ENCODE measurements around the gene TYMP. TPM values are rescaled to one million over a fixed set of nuclear protein-coding genes. Genes with fewer than 3 reads are reported as not detected.
A peak's percentile ranks its signal among the peaks of the same experiment; 100 is the strongest.

The TYMP gene
- total and polyA plus RNA-seq, 2 donors (not counting 1 experiment from before 2014, with no cell fraction given): 43.6 to 45.1 TPM

GRCh38 chr22:50530877-50531545 is 1.2 kb upstream of the TYMP start:
- Histone ChIP-seq H3K4me3 (ENCODE audit: control extremely low read depth in 1 of 5, extremely low read depth in 1 of 5, insufficient read depth in 1 of 5, low read depth in 2 of 5, low read length in 4 of 5) (peak overlapping the region; percentile 47 to 95 (median 95)), H3K4me1 (ENCODE audit: control insufficient read depth in 2 of 2, insufficient read depth in 2 of 2, low read length in 2 of 2) (peaks cover 22 to 73% of the 10 kb centered on the region in 2 donors), H3K4me2 (replicated peaks; ENCODE audit: low read depth, low read length, poor library complexity, severe bottlenecking) (peak overlapping the region; percentile 84), H3K36me3 (replicated peaks in 1 of 2; ENCODE audit: control extremely low read depth in 1 of 2, control insufficient read depth in 1 of 2, extremely low read depth in 1 of 2, insufficient read depth in 2 of 2, low read length in 1 of 2) (no peaks in the 10 kb centered on the region), H3K27me3 (replicated peaks in 1 of 4; ENCODE audit: control extremely low read depth in 1 of 4, control insufficient read depth in 3 of 4, insufficient read depth in 4 of 4, low read length in 3 of 4) (no peaks in the 10 kb centered on the region), H2AFZ (ENCODE audit: insufficient read depth, low read depth, low read length, poor library complexity, severe bottlenecking) (peak overlapping the region; percentile 62), H3K9ac (ENCODE audit: low read length) (peak overlapping the region; percentile 97), H4K20me1 (ENCODE audit: control insufficient read depth, insufficient read depth, low read length, poor library complexity, severe bottlenecking) (no peaks in the 10 kb centered on the region), H3K79me2 (ENCODE audit: control insufficient read depth, insufficient read depth, low read length) (peaks cover 15% of the 10 kb centered on the region), H3K9me3 (ENCODE audit: control extremely low read depth in 1 of 3, control insufficient read depth in 2 of 3, insufficient read depth in 1 of 3, low read length in 2 of 3) (peaks cover 0 to 9% (median 0%) of the 10 kb centered on the region in 3 donors), H3K27ac (ENCODE audit: low read length in 2 of 2) (peak overlapping the region; percentile 99 to 100)
- no peaks in the 10 kb centered on the region for H3K27me3 Mint-ChIP-seq
- intact Hi-C loops (cut with micrococcal nuclease): loop anchor here (1.0 kb wide), 5 partner anchors 8 to 340 kb away; partner anchors contain the start of genes NCAPH2 and SYCE3
- H3K4me1 Mint-ChIP-seq: peaks cover 54% of the 10 kb centered on the region
- DNase-seq (peak; percentile 95), ATAC-seq (ENCODE audit: low read depth) (peak; percentile 44)
- H3K9me3 Mint-ChIP-seq (ENCODE audit: insufficient read depth): no peaks in the 10 kb centered on the region
- ChIA-PET CTCF (interaction anchor here (2.1 kb wide), 1 partner anchor 10 kb away, joined by 7 read pairs; no protein-coding TSS in a partner anchor), POLR2A (interaction anchor here (0.5 to 4.6 kb wide), 10 partner anchors 10 to 340 kb away, joined by 4 to 40 read pairs (median 7); partner anchors contain the start of genes LMF2, NCAPH2 and SYCE3)
- H3K27ac Mint-ChIP-seq: peak overlapping the region; percentile 99
- TF ChIP-seq CTCF (IDR thresholded peaks at IDR 0.05) (no peak), EZH2 (IDR thresholded peaks at IDR 0.05; ENCODE audit: borderline replicate concordance, insufficient read depth, low read depth, low read length, poor library complexity, severe bottlenecking) (no peak)
- 0% methylated on average over 53 of the region's 53 CpGs for WGBS (ENCODE audit: insufficient coverage)
- peak overlapping the region; percentile 95 for H3K4me3 Mint-ChIP-seq

- peak overlapping the region; percentile 97 for H3K9ac ChIP-seq (ENCODE audit: low read length)
- peaks cover 54% of the 10 kb centered on the region for H3K4me1 Mint-ChIP-seq
- ATAC-seq (ENCODE audit: low read depth) (no peak), DNase-seq (no peak)
- peak overlapping the region; percentile 39 to 95 (median 95) for H3K4me3 ChIP-seq (ENCODE audit: control extremely low read depth in 1 of 5, extremely low read depth in 1 of 5, insufficient read depth in 1 of 5, low read depth in 2 of 5, low read length in 4 of 5)
- peak overlapping the region; percentile 99 for H3K27ac Mint-ChIP-seq
- H3K4me1 ChIP-seq (ENCODE audit: control insufficient read depth in 2 of 2, insufficient read depth in 2 of 2, low read length in 2 of 2): peaks cover 22 to 69% of the 10 kb centered on the region in 2 donors
- no peaks in the 10 kb centered on the region for H3K36me3 ChIP-seq (replicated peaks in 1 of 2; ENCODE audit: control extremely low read depth in 1 of 2, control insufficient read depth in 1 of 2, extremely low read depth in 1 of 2, insufficient read depth in 2 of 2, low read length in 1 of 2)
- peak overlapping the region; percentile 84 for H3K4me2 ChIP-seq (replicated peaks; ENCODE audit: low read depth, low read length, poor library complexity, severe bottlenecking)
- peak overlapping the region; percentile 99 to 100 for H3K27ac ChIP-seq (ENCODE audit: low read length in 2 of 2)
- no peaks in the 10 kb centered on the region for H4K20me1 ChIP-seq (ENCODE audit: control insufficient read depth, insufficient read depth, low read length, poor library complexity, severe bottlenecking)
- peak overlapping the region; percentile 95 for H3K4me3 Mint-ChIP-seq
- H3K27me3 ChIP-seq (replicated peaks in 1 of 4; ENCODE audit: control extremely low read depth in 1 of 4, control insufficient read depth in 3 of 4, insufficient read depth in 4 of 4, low read length in 3 of 4): no peaks in the 10 kb centered on the region
- intact Hi-C loops (cut with micrococcal nuclease): loop anchor here (1.0 kb wide), 2 partner anchors 22 to 339 kb away; partner anchors contain the start of gene NCAPH2
- WGBS (ENCODE audit: insufficient coverage): 1% methylated on average over 21 of the region's 21 CpGs
- H3K27me3 Mint-ChIP-seq: no peaks in the 10 kb centered on the region
- CTCF ChIA-PET: interaction anchor here (2.1 kb wide), 1 partner anchor 10 kb away, joined by 7 read pairs; no protein-coding TSS in a partner anchor
- H3K9me3 Mint-ChIP-seq (ENCODE audit: insufficient read depth): no peaks in the 10 kb centered on the region
- TF ChIP-seq CTCF (IDR thresholded peaks at IDR 0.05): no peak
- TF ChIP-seq EZH2 (IDR thresholded peaks at IDR 0.05; ENCODE audit: borderline replicate concordance, insufficient read depth, low read depth, low read length, poor library complexity, severe bottlenecking): no peak
- H2AFZ ChIP-seq (ENCODE audit: insufficient read depth, low read depth, low read length, poor library complexity, severe bottlenecking): peak overlapping the region; percentile 62
- peaks cover 10% of the 10 kb centered on the region for H3K79me2 ChIP-seq (ENCODE audit: control insufficient read depth, insufficient read depth, low read length)
- POLR2A ChIA-PET: interaction anchor here (0.5 to 4.6 kb wide), 7 partner anchors 10 to 340 kb away, joined by 4 to 40 read pairs (median 18); partner anchors contain the start of genes LMF2, NCAPH2 and SYCE3
- H3K9me3 ChIP-seq (ENCODE audit: control extremely low read depth in 1 of 3, control insufficient read depth in 2 of 3, insufficient read depth in 1 of 3, low read length in 2 of 3): peaks cover 0 to 9% (median 0%) of the 10 kb centered on the region in 3 donors
These were observed 716 bp upstream of the TYMP start for GRCh38 chr22:50530580-50530876.

All from B cell (primary cell).